Trophoblast cell (in vitro differentiated cells and primary cell): ENCODE results near the gene NFIB.

ENCODE experiments used
- DNase-seq, 2 donors: peaks; one replicate each; pipeline ENCODE4 v3.0.0-alpha.2; 2016
- H2AFZ ChIP-seq: 2 replicates; pipeline ENCODE4 v1.6.1; 2013; ENCODE audit warnings: low read length, moderate library complexity, mild to moderate bottlenecking; ENCODE audit not compliant: insufficient read depth, poor library complexity
- H2AK5ac ChIP-seq: 2 replicates; pipeline ENCODE4 v1.6.1; 2013; ENCODE audit warnings: mild to moderate bottlenecking, low read length
- H2BK120ac ChIP-seq: 2 replicates; pipeline ENCODE4 v1.6.1; 2013; ENCODE audit warnings: low read length, mild to moderate bottlenecking, moderate library complexity; ENCODE audit not compliant: insufficient read depth, poor library complexity
- H2BK12ac ChIP-seq: 2 replicates; pipeline ENCODE4 v1.6.1; 2013; ENCODE audit warnings: mild to moderate bottlenecking, low read length, moderate library complexity
- H2BK5ac ChIP-seq: 2 replicates; pipeline ENCODE4 v1.6.1; 2013; ENCODE audit warnings: low read length, low read depth, moderate library complexity, mild to moderate bottlenecking; ENCODE audit not compliant: poor library complexity
- H3K14ac ChIP-seq: 2 replicates; pipeline ENCODE4 v1.6.1; 2013; ENCODE audit warnings: mild to moderate bottlenecking, low read length
- H3K18ac ChIP-seq: 2 replicates; pipeline ENCODE4 v1.6.1; 2013; ENCODE audit warnings: mild to moderate bottlenecking, low read length
- H3K23ac ChIP-seq: 2 replicates; pipeline ENCODE4 v1.6.1; 2013; ENCODE audit warnings: low read length
- H3K27ac ChIP-seq: 2 replicates; pipeline ENCODE4 v1.5.1; 2013; ENCODE audit warnings: low read depth, mild to moderate bottlenecking, inconsistent platforms, low read length, moderate library complexity
- H3K27me3 ChIP-seq: 2 replicates; pipeline ENCODE4 v1.6.1; 2013; ENCODE audit warnings: inconsistent platforms, mild to moderate bottlenecking, low read length, moderate library complexity; ENCODE audit not compliant: insufficient read depth
- H3K36me3 ChIP-seq, 2 experiments: 1 replicate in 1 of 2; 2 replicates in 1 of 2; pipeline ENCODE4 v1.6.1; 2013; ENCODE audit warnings: low read length in 2 of 2, mild to moderate bottlenecking in 2 of 2, moderate library complexity in 1 of 2; ENCODE audit not compliant: insufficient read depth in 2 of 2, control insufficient read depth in 1 of 2
- H3K4ac ChIP-seq: 2 replicates; pipeline ENCODE4 v1.6.1; 2013; ENCODE audit warnings: low read depth, mild to moderate bottlenecking, low read length, moderate library complexity
- H3K4me1 ChIP-seq, 2 experiments: 1 replicate in 1 of 2; 2 replicates in 1 of 2; pipeline ENCODE4 v1.6.1; 2013; ENCODE audit warnings: low read length in 2 of 2, mild to moderate bottlenecking in 2 of 2, moderate library complexity in 1 of 2; ENCODE audit not compliant: insufficient read depth in 2 of 2, control insufficient read depth in 1 of 2
- H3K4me2 ChIP-seq: 2 replicates; pipeline ENCODE4 v1.6.1; 2013; ENCODE audit warnings: inconsistent platforms, mild to moderate bottlenecking, low read length, moderate library complexity
- H3K4me3 ChIP-seq: 2 replicates; pipeline ENCODE4 v1.5.1; 2013; ENCODE audit warnings: mild to moderate bottlenecking, low read depth, low read length, inconsistent platforms
- H3K79me1 ChIP-seq: one replicate; pipeline ENCODE4 v1.6.1; 2013; ENCODE audit warnings: low read length
- H3K79me2 ChIP-seq: 2 replicates; pipeline ENCODE4 v1.6.1; 2013; ENCODE audit warnings: low read length, mild to moderate bottlenecking; ENCODE audit not compliant: control insufficient read depth, insufficient read depth, poor library complexity
- H3K9ac ChIP-seq: 2 replicates; pipeline ENCODE4 v1.6.1; 2013; ENCODE audit warnings: mild to moderate bottlenecking, low read length
- H3K9me3 ChIP-seq: 2 replicates; pipeline ENCODE4 v1.6.1; 2013; ENCODE audit warnings: low read depth, mild to moderate bottlenecking, control low read depth, inconsistent platforms, low read length; ENCODE audit not compliant: insufficient read depth
- H4K12ac ChIP-seq: 2 replicates; pipeline ENCODE4 v1.6.1; 2013; ENCODE audit warnings: low read depth, mild to moderate bottlenecking, low read length, moderate library complexity
- H4K8ac ChIP-seq: 2 replicates; pipeline ENCODE4 v1.6.1; 2013; ENCODE audit warnings: low read depth, mild to moderate bottlenecking, low read length, moderate library complexity
- H4K91ac ChIP-seq: one replicate; pipeline ENCODE4 v1.6.1; 2013; ENCODE audit warnings: low read depth, mild to moderate bottlenecking, low read length, moderate library complexity
- WGBS: extraction: QIAGEN DNeasy Blood & Tissue Kit; methylation state at CpG from one replicate; pipeline ENCODE4 v1.1.7; 2013; ENCODE audit warnings: missing lambda C conversion rate; ENCODE audit not compliant: insufficient read length, insufficient coverage; ENCODE audit errors: extremely low coverage; 5-methylcytosine and 5-hydroxymethylcytosine counted together

NFIB gene

DNA sequence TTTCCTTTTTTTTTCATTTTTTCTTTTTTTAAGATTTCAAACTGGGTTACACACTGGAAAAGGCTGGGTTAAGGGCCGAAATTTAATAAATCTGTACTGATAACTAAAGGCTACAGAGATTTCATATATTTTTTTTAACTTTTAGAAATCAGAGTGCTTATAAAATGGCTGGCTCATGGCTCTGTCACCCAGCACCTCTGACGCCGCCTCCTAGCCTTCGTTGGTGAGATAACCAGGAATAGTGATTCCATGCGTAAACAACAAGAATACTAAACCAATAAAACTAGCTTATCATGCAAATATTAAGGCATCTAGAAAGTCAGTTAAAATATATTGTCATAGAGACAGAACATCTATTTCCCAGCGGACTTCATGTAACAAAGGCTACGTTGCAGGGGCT is 226.4 kb downstream of the NFIB start:
- no peak overlapping the region for H3K27ac ChIP-seq
- H3K18ac ChIP-seq = no peak overlapping the region
- no peak for DNase-seq
- no peaks in the 10 kb centered on the region for H3K79me1 ChIP-seq
- no peaks in the 10 kb centered on the region for H3K27me3 ChIP-seq
- H3K4me3 ChIP-seq = no peak overlapping the region
- no peaks in the 10 kb centered on the region for H3K9me3 ChIP-seq
- no peaks in the 10 kb centered on the region for H3K79me2 ChIP-seq
- H3K23ac ChIP-seq = no peak overlapping the region
- H4K91ac ChIP-seq = no peak overlapping the region
- no peak overlapping the region for H2AK5ac ChIP-seq
- H3K4me1 ChIP-seq = no peaks in the 10 kb centered on the region
- H4K12ac ChIP-seq = no peak overlapping the region
- no peak overlapping the region for H2BK120ac ChIP-seq
- H3K14ac ChIP-seq = no peak overlapping the region
- H3K9ac ChIP-seq = no peak overlapping the region
- no peak overlapping the region for H2BK5ac ChIP-seq
- no peak overlapping the region for H3K4ac ChIP-seq
- H3K4me2 ChIP-seq = no peak overlapping the region
- no peaks in the 10 kb centered on the region for H3K36me3 ChIP-seq
- no peak overlapping the region for H2BK12ac ChIP-seq
- H2AFZ ChIP-seq = no peak overlapping the region
- H4K8ac ChIP-seq = no peak overlapping the region
- WGBS = no CpG with 5 or more reads among the region's 7 CpGs

DNA sequence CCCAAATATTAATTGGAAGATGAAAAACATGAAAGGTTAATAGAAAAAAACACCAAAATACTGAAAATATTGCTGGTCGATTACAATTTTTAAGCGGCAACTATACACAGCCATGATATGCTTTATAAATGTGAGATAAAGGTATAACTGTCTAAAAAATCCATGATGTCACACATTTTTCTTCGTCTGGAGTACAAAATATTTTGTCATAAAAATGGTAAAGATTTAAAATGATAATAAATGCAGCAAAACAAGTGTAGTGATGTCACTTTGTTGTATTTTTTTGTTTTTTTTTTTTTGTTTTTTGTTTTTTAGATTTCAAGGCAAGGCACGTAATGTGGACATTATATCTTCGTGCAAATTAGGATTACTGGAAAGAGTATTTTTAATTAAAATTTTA is 227.4 kb downstream of the NFIB start:
- peak in 1 of 2 donors; percentile 31 for DNase-seq
- Histone ChIP-seq H4K8ac (no peak overlapping the region), H3K79me2 (no peaks in the 10 kb centered on the region), H3K27ac (no peak overlapping the region), H3K4me3 (no peak overlapping the region), H2BK5ac (no peak overlapping the region), H3K4me1 (no peaks in the 10 kb centered on the region), H3K4me2 (no peak overlapping the region), H4K91ac (no peak overlapping the region), H3K9ac (no peak overlapping the region), H2BK12ac (no peak overlapping the region), H2AFZ (no peak overlapping the region), H3K36me3 (no peaks in the 10 kb centered on the region), H3K27me3 (no peaks in the 10 kb centered on the region), H2AK5ac (no peak overlapping the region), H3K79me1 (no peaks in the 10 kb centered on the region), H3K18ac (no peak overlapping the region), H3K9me3 (no peaks in the 10 kb centered on the region), H2BK120ac (no peak overlapping the region), H4K12ac (no peak overlapping the region), H3K14ac (no peak overlapping the region), H3K23ac (no peak overlapping the region), H3K4ac (no peak overlapping the region)
- WGBS = no CpG with 5 or more reads among the region's 5 CpGs

DNA sequence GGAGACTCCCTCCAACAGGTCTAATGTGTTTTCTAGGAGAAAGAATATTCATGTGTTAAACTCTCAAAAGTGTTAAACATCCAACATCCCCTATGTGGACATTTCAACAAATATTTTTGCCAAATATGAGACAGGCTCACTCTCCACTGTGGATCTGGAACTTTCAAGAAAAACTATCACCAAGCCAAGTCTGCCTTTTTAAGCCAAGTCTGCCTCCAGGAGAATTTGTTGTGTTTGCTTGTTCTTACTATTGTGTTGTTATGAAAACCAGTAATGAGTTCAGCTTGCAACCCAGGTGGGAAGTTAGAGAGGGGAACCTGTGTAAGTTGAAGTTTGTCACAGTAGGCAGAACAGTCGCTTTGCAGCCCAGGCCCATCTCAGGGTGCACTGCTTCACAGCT is 228.1 kb downstream of the NFIB start:
- no CpG with 5 or more reads among the region's 1 CpG for WGBS
- H3K18ac ChIP-seq = no peak overlapping the region

DNA sequence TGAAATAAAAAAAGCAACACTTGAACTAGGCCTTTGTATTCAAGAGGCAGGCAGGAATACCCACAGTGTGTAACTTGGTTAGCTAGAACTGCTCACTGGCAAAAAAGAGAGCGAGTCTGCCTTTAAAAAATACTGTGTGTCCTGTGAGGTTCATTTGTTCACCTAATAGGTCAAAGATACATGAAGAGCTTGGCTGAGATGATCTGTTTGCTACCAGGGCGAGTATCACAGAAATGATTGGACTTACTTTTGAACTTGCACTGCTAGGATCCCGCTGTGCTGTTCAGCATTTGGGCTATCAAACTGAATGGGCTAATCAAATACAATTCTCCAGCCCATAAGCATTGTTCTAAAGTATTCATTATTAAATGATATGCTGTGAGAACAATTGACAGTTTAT is 229.1 kb downstream of the NFIB start:
- Histone ChIP-seq H3K27ac (no peak overlapping the region), H2AK5ac (no peak overlapping the region), H4K8ac (no peak overlapping the region), H3K79me2 (no peaks in the 10 kb centered on the region), H3K4me3 (no peak overlapping the region), H3K4me2 (no peak overlapping the region), H3K4me1 (no peaks in the 10 kb centered on the region), H2AFZ (no peak overlapping the region), H3K79me1 (no peaks in the 10 kb centered on the region), H3K4ac (no peak overlapping the region), H2BK120ac (no peak overlapping the region), H3K36me3 (no peaks in the 10 kb centered on the region), H3K23ac (no peak overlapping the region), H3K18ac (no peak overlapping the region), H4K91ac (no peak overlapping the region), H2BK5ac (no peak overlapping the region), H3K27me3 (no peaks in the 10 kb centered on the region), H3K9me3 (no peaks in the 10 kb centered on the region), H3K9ac (no peak overlapping the region), H2BK12ac (no peak overlapping the region), H3K14ac (no peak overlapping the region), H4K12ac (no peak overlapping the region)
- no peak for DNase-seq
- WGBS = no CpG with 5 or more reads among the region's 3 CpGs

More for the DNA sequence above, 228.1 kb downstream of the NFIB start:
- H3K23ac ChIP-seq = no peak overlapping the region
- no peak overlapping the region for H4K8ac ChIP-seq
- H3K79me1 ChIP-seq = no peaks in the 10 kb centered on the region
- no peak overlapping the region for H3K4ac ChIP-seq
- no peak overlapping the region for H2BK120ac ChIP-seq
- DNase-seq = no peak
- H3K79me2 ChIP-seq = no peaks in the 10 kb centered on the region
- H3K4me2 ChIP-seq = no peak overlapping the region
- H3K27ac ChIP-seq = no peak overlapping the region
- no peak overlapping the region for H3K9ac ChIP-seq
- H2BK5ac ChIP-seq = no peak overlapping the region
- H3K4me3 ChIP-seq = no peak overlapping the region
- no peak overlapping the region for H2BK12ac ChIP-seq
- H3K14ac ChIP-seq = no peak overlapping the region
- no peak overlapping the region for H2AK5ac ChIP-seq
- no peaks in the 10 kb centered on the region for H3K36me3 ChIP-seq
- no peak overlapping the region for H4K91ac ChIP-seq
- no peaks in the 10 kb centered on the region for H3K4me1 ChIP-seq
- no peak overlapping the region for H2AFZ ChIP-seq
- no peaks in the 10 kb centered on the region for H3K9me3 ChIP-seq
- H4K12ac ChIP-seq = no peak overlapping the region
- H3K27me3 ChIP-seq = no peaks in the 10 kb centered on the region
